Common myeloid progenitor, CD34-positive (primary cell): ENCODE measurements around the gene ACY1.
A peak's percentile ranks its signal among the peaks of the same experiment; 100 is the strongest.

Experiments used
- CTCF ChIA-PET: fragments of 350-600 bp; sonication (Branson Sonifier 250); formaldehyde crosslinking; loops from one replicate; lab custom pipeline; 2021; ENCODE audit warnings: antibody characterized with exemption; lab: Charles Lee
- POLR2A ChIA-PET: fragments of 350-600 bp; sonication (Branson Sonifier 250); formaldehyde crosslinking; loops from one replicate; lab custom pipeline; 2021; ENCODE audit warnings: antibody characterized with exemption; lab: Charles Lee
- DNase-seq, 3 donors: peaks; one replicate each; pipeline versions ENCODE4 v3.0.0 to v3.0.0-alpha.2; 2013
- H3K27ac ChIP-seq, 2 experiments: 1 replicate in 1 of 2; 2 replicates in 1 of 2; pipeline ENCODE4 v1.7.0; 2013; ENCODE audit warnings: inconsistent platforms in 2 of 2, low read length in 2 of 2, mild to moderate bottlenecking in 2 of 2, low read depth in 1 of 2, moderate library complexity in 1 of 2; ENCODE audit not compliant: severe bottlenecking in 2 of 2, insufficient read depth in 1 of 2, poor library complexity in 1 of 2
- H3K27me3 ChIP-seq, 5 experiments: replicated peaks in 2 of 5; 1 replicate in 3 of 5; 2 replicates in 2 of 5; pipeline versions ENCODE4 v1.6.1 to v1.7.0; 2013; ENCODE audit warnings: low read length in 4 of 5, mild to moderate bottlenecking in 2 of 5, moderate library complexity in 2 of 5, inconsistent platforms in 1 of 5; ENCODE audit not compliant: insufficient read depth in 5 of 5, control insufficient read depth in 4 of 5
- H3K36me3 ChIP-seq, 4 experiments: 1 replicate in 2 of 4; 2 replicates in 2 of 4; pipeline versions ENCODE4 v1.6.1 to v1.7.0; 2013; ENCODE audit warnings: low read length in 3 of 4, control low read depth in 1 of 4, mild to moderate bottlenecking in 1 of 4; ENCODE audit not compliant: control insufficient read depth in 4 of 4, insufficient read depth in 4 of 4
- H3K4me1 ChIP-seq, 4 experiments: 1 replicate in 3 of 4; 2 replicates in 1 of 4; pipeline versions ENCODE4 v1.6.1 to v1.7.1; 2013; ENCODE audit warnings: low read length in 3 of 4, mild to moderate bottlenecking in 3 of 4, control low read depth in 1 of 4, inconsistent platforms in 1 of 4, moderate library complexity in 1 of 4; ENCODE audit not compliant: control insufficient read depth in 4 of 4, insufficient read depth in 4 of 4; ENCODE audit errors: control extremely low read depth in 1 of 4
- H3K4me3 ChIP-seq, 7 experiments: 1 replicate in 4 of 7; 2 replicates in 3 of 7; pipeline versions ENCODE4 v1.5.1 to v1.7.0; 2013; ENCODE audit warnings: mild to moderate bottlenecking in 7 of 7, low read length in 6 of 7, moderate library complexity in 6 of 7, inconsistent platforms in 2 of 7, low read depth in 2 of 7, control low read depth in 1 of 7; ENCODE audit not compliant: insufficient read depth in 4 of 7, control insufficient read depth in 1 of 7; ENCODE audit errors: extremely low read depth in 1 of 7
- H3K9me3 ChIP-seq, 5 experiments: 1 replicate in 4 of 5; 2 replicates in 1 of 5; pipeline versions ENCODE4 v1.6.1 to v1.7.1; 2013; ENCODE audit warnings: low read length in 4 of 5, mild to moderate bottlenecking in 2 of 5, inconsistent platforms in 1 of 5, low read depth in 1 of 5, moderate library complexity in 1 of 5; ENCODE audit not compliant: control insufficient read depth in 4 of 5, insufficient read depth in 2 of 5; ENCODE audit errors: control extremely low read depth in 1 of 5
- WGBS: methylation state at CpG from one replicate; pipeline ENCODE4 v1.1.5; 2013; ENCODE audit not compliant: insufficient coverage; 5-methylcytosine and 5-hydroxymethylcytosine counted together

Gene ACY1

DNA sequence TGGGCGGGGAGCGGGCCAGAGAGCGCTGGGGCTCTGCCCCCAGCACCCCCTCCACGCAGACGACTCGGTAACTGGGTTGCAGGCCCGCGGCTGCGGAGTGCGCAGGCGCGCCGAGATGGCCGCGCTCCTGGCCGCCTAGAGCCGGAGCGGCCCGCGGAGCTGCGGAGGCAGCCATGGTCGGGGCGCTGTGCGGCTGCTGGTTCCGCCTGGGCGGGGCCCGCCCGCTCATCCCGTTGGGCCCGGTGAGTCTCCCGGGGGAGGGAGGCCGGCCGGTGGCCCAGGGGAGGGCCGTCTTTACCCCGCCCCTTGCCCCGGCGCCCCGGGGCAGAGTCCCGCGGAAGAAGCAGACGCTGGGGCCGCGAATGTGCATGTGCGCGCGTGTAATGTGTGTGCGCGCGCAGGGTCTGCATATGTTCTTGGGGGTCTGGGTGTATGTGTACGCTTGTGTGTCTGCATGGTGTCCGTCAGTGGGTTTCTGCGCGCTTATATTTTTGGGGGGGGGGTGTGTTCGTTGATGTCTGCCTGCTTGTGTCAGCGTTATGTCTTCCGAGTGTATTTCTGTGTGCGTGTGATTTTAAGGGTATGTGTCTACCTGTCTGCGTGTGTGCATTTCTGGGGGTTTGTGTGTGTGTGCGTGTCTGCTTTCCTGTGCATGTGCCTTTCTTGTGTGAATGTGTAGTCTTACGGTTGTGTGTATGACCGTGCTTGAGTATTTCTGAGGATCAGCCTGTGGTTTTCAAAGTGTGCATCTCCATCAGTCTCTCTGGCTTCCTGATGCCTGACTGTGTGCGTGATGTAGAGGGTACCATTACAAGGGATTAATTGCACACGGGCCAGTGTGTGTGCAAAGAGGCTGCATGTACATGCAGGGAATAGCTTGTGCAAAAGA is 8.1 kb upstream of the ACY1 start, which contains the start of gene ABHD14A:
TSS of gene ABHD14A (plus strand) at position 102 of the 889 bp plus-strand sequence. CDS start at position 174, 72 bp downstream.
- Histone ChIP-seq H3K4me1 (peaks cover 4 to 38% (median 29%) of the 10 kb centered on the region in 4 experiments), H3K27ac (peak within 1 kb of the TSS in 1 of 2 experiments; percentile 77), H3K4me3 (peak within 1 kb of the TSS; percentile 65 to 90 (median 84)), H3K9me3 (no peaks in the 10 kb centered on the region), H3K36me3 (peaks cover 0 to 6% (median under 1%) of the 10 kb centered on the region in 4 experiments), H3K27me3 (no peaks in the 10 kb centered on the region)
- POLR2A ChIA-PET = interaction anchor here (1.1 kb wide), 1 partner anchor 9 kb away, joined by 4 read pairs; no protein-coding TSS in a partner anchor
- under 1% methylated on average over 34 of the region's 63 CpGs for WGBS
- peak; percentile 61 to 70 (median 67) for DNase-seq
- CTCF ChIA-PET = interaction anchor here (0.9 to 9.3 kb wide), 6 partner anchors 9 to 23 kb away, joined by 3 to 76 read pairs (median 6); no protein-coding TSS in a partner anchor

DNA sequence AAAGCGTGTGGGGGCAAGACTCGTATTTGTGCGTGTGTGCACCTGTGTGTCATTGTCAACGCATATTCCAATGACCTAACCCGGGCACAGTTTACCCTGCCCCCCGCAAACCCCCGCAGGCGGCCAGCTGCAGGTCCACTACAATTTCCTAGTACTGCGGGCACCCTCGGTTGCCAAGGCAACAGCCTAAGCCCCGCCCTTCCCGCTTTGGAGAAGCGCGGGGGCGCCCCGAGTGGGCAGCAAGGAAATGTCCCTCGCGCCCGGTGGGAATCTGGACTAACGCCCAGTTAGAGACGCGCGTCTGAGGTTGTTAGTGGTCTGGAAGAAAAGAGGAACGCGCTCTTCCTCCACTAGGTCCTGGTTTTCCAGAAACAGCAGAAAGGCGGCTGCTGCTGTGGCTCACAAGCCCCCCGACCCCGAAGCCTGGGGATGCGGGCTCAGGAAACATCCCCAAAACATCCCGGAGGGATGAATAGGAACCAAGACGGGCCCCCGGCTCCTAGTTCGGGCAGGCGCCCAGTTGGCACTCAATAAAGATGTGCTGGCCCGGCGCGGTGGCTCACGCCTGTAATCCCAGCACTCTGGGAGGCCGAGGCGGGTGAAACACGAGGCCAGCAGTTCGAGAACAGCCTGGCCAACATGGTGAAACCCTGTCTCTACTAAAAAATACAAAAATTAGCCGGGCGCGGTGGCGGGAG is 7.3 kb upstream of the ACY1 start:
- CTCF ChIA-PET = interaction anchor here (1.3 to 9.3 kb wide), 2 partner anchors 8 to 16 kb away, joined by 3 to 76 read pairs; no protein-coding TSS in a partner anchor
- no peaks in the 10 kb centered on the region for H3K27me3 ChIP-seq
- POLR2A ChIA-PET = interaction anchor here (1.1 kb wide), 1 partner anchor 9 kb away, joined by 4 read pairs; no protein-coding TSS in a partner anchor
- WGBS = 44% methylated on average over 44 of the region's 46 CpGs
- H3K9me3 ChIP-seq = no peaks in the 10 kb centered on the region
- H3K4me3 ChIP-seq = peak overlapping the region; percentile 47 to 90 (median 84)
- DNase-seq = peak in 2 of 3 donors; percentile 50 to 54
- no peak overlapping the region for H3K27ac ChIP-seq
- peaks cover 4 to 39% (median 31%) of the 10 kb centered on the region in 4 experiments for H3K4me1 ChIP-seq
- H3K36me3 ChIP-seq = peaks cover 0 to 11% (median 2%) of the 10 kb centered on the region in 4 experiments

DNA sequence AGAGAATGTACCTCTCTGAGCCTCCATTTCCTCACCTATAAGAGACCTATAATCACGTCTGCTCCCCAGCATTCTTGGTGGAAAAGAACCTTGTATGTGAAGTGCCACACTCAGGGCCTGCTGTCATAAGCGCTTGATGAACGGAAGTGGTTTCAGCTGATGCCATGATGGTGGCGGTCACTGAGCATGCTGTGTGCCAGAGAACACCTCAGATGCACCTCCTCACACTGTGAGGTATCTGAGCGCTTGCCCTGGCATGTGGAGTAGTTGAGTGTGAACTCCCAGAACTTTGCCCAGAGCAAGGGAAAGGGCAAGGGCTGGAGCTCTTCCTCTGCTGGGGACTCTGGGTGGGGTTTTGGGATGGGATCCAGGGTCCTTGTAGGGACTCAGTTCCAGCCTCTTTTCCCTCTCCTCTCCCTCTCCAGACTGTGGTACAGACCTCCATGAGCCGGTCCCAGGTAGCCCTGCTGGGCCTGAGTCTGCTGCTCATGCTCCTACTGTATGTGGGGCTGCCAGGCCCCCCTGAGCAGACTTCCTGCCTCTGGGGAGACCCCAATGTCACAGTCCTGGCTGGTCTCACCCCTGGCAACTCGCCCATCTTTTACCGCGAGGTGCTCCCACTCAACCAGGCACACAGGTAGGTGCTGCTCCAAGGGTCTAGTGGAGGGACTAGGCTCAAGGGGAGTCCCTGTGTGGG is 5.7 kb upstream of the ACY1 start:
- CTCF ChIA-PET = interaction anchor here (0.9 kb wide), 1 partner anchor 35 kb away, joined by 3 read pairs; no protein-coding TSS in a partner anchor

DNA sequence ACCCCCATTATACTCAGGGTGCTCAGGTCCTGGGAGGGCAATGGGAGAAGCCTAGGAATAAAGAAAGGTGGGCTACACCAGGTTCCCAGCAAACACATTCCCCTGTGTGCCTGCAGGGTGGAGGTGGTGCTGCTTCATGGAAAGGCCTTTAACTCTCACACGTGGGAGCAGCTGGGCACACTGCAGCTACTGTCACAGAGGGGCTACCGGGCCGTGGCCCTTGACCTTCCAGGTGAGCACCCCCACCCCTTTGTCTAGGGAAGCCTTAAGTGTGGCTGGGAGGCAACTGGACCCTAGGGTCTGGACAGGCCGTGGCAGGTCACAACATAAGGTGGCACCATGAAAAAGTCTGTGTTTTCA is 5.2 kb upstream of the ACY1 start:
- peaks cover 0 to 11% (median 2%) of the 10 kb centered on the region in 4 experiments for H3K36me3 ChIP-seq
- POLR2A ChIA-PET = no interaction called here
- H3K27ac ChIP-seq = no peak overlapping the region
- 100% methylated on average over 3 of the region's 4 CpGs for WGBS
- H3K4me1 ChIP-seq = peaks cover 7 to 57% (median 44%) of the 10 kb centered on the region in 4 experiments
- no peaks in the 10 kb centered on the region for H3K9me3 ChIP-seq
- no peak for DNase-seq
- no peak overlapping the region for H3K4me3 ChIP-seq
- H3K27me3 ChIP-seq = no peaks in the 10 kb centered on the region
- CTCF ChIA-PET = no interaction called here

More for the DNA sequence above, 5.7 kb upstream of the ACY1 start:
- Histone ChIP-seq H3K27ac (no peak overlapping the region), H3K4me3 (no peak overlapping the region), H3K4me1 (peaks cover 7 to 52% (median 39%) of the 10 kb centered on the region in 4 experiments), H3K36me3 (peaks cover 0 to 11% (median 2%) of the 10 kb centered on the region in 4 experiments), H3K27me3 (no peaks in the 10 kb centered on the region), H3K9me3 (no peaks in the 10 kb centered on the region)
- 92% methylated on average over 8 of the region's 9 CpGs for WGBS
- peak in 2 of 3 donors; percentile 43 to 64 for DNase-seq
- POLR2A ChIA-PET = no interaction called here

DNA sequence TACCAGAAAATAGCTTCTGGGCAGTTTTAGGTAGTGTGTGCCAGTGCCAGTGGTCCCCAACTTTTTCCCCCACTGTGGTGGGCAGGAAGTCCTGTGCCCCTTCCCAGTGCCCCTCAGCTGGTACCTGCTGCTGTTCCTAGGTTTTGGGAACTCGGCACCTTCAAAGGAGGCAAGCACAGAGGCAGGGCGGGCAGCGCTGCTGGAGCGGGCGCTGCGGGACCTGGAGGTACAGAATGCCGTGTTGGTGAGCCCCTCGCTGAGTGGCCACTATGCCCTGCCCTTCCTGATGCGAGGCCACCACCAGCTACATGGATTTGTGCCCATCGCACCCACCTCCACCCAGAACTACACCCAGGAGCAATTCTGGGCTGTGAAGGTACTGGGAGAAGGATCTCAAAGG is 3.1 kb upstream of the ACY1 start:
- Histone ChIP-seq H3K27me3 (no peaks in the 10 kb centered on the region), H3K36me3 (peaks cover 0 to 11% (median 2%) of the 10 kb centered on the region in 4 experiments), H3K27ac (peak overlapping the region in 1 of 2 experiments; percentile 37), H3K9me3 (no peaks in the 10 kb centered on the region), H3K4me3 (no peak overlapping the region), H3K4me1 (peaks cover 7 to 50% (median 32%) of the 10 kb centered on the region in 4 experiments)
- CTCF ChIA-PET = interaction anchor here (1.1 to 5.6 kb wide), 3 partner anchors 10 to 39 kb away, joined by 3 to 52 read pairs (median 4); partner anchors contain the start of genes RPL29 and RRP9
- POLR2A ChIA-PET = no interaction called here
- WGBS = 97% methylated on average over 7 of the region's 10 CpGs
- no peak for DNase-seq

DNA sequence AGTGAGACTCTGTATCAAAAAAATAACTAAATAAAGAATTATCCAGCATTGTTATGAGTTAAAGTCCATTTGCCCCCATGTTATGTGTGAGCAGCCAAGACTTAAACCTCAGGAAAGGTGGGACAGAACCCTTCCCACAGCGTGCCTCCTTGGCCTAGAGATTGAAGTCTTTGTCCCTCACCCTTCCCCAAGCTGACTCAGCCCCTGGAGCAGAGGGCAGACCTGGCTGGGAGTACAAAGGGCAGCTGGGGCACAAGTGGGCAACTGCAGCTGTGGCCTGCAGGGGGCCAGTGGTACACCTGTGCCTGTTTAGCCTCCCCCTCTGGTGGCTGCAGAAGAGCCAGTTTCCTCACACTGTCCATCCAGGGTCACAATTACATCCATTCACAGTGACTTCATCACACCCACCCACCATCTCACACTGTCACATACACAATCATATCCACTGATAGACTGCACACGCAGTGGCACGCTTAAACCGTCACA is 940 bp upstream of the ACY1 start:
- POLR2A ChIA-PET = interaction anchor here (0.6 to 0.8 kb wide), 2 partner anchors 8 to 9 kb away, joined by 4 to 5 read pairs; partner anchors contain the start of gene ABHD14B
- Histone ChIP-seq H3K27ac (peak overlapping the region in 1 of 2 experiments; percentile 79), H3K4me1 (peaks cover 4 to 31% (median 23%) of the 10 kb centered on the region in 4 experiments), H3K9me3 (no peaks in the 10 kb centered on the region), H3K27me3 (no peaks in the 10 kb centered on the region), H3K36me3 (peaks cover 0 to 11% (median 4%) of the 10 kb centered on the region in 4 experiments), H3K4me3 (peak overlapping the region; percentile 59 to 82 (median 71))
- DNase-seq = peak; percentile 45 to 64 (median 48)
- WGBS = 3% methylated on average over 4 of the region's 4 CpGs
- CTCF ChIA-PET = interaction anchor here (0.7 to 5.6 kb wide), 11 partner anchors 9 to 161 kb away, joined by 3 to 52 read pairs (median 4); partner anchors contain the start of genes ABHD14B, GPR62, PARP3 and RPL29
